CD8-positive, alpha-beta memory T cell (primary cell): ENCODE results near the gene ABCB9. TPM values are rescaled to one million over a fixed set of nuclear protein-coding genes. Genes with fewer than 3 reads are reported as not detected.
A peak's percentile ranks its signal among the peaks of the same experiment; 100 is the strongest.

ENCODE experiments used
- CTCF ChIA-PET: fragments of 350-600 bp; sonication (Branson Sonifier 250); formaldehyde crosslinking; loops from one replicate; lab custom pipeline; 2021; ENCODE audit warnings: antibody characterized with exemption; lab: Charles Lee
- POLR2A ChIA-PET: fragments of 350-600 bp; sonication (Branson Sonifier 250); formaldehyde crosslinking; loops from one replicate; lab custom pipeline; 2021; ENCODE audit warnings: antibody characterized with exemption; lab: Charles Lee
- DNase-seq, 5 donors: peaks; one replicate each; pipeline versions ENCODE4 v3.0.0 to v3.0.0-alpha.2; 2020 to 2022; ENCODE audit warnings: mixed read lengths in 1 of 5
- H3K27ac ChIP-seq: one replicate; pipeline ENCODE4 v1.7.0; 2013; ENCODE audit warnings: low read depth, mild to moderate bottlenecking, low read length, moderate library complexity
- H3K27me3 ChIP-seq: 2 replicates; pipeline ENCODE4 v1.7.0; 2013; ENCODE audit warnings: low read length, mild to moderate bottlenecking; ENCODE audit not compliant: insufficient read depth, poor library complexity, severe bottlenecking
- H3K36me3 ChIP-seq: 2 replicates; pipeline ENCODE4 v1.7.0; 2013; ENCODE audit warnings: mild to moderate bottlenecking, low read length, moderate library complexity; ENCODE audit not compliant: insufficient read depth
- H3K4me1 ChIP-seq: 2 replicates; pipeline ENCODE4 v1.7.0; 2013; ENCODE audit warnings: mild to moderate bottlenecking, low read length, moderate library complexity; ENCODE audit not compliant: insufficient read depth
- H3K4me3 ChIP-seq: 2 replicates; pipeline ENCODE4 v1.7.0; 2013; ENCODE audit warnings: mild to moderate bottlenecking, low read length
- H3K9me3 ChIP-seq: 2 replicates; pipeline ENCODE4 v1.7.0; 2013; ENCODE audit warnings: mild to moderate bottlenecking, low read length
- H3K27ac Mint-ChIP-seq, 8 donors: one replicate each; pipeline ENCODE4 v1.8.0; 2020 to 2021; ENCODE audit warnings: mixed read lengths in 8 of 8, mild to moderate bottlenecking in 6 of 8, inconsistent platforms in 3 of 8, moderate library complexity in 3 of 8
- H3K27me3 Mint-ChIP-seq, 2 donors: one replicate each; pipeline ENCODE4 v1.8.0; 2020 to 2021; ENCODE audit warnings: mixed read lengths in 2 of 2, mild to moderate bottlenecking in 1 of 2, moderate library complexity in 1 of 2
- H3K36me3 Mint-ChIP-seq, 3 donors: one replicate each; pipeline ENCODE4 v1.8.0; 2020 to 2021; ENCODE audit warnings: mixed read lengths in 3 of 3, inconsistent platforms in 1 of 3, mild to moderate bottlenecking in 1 of 3
- H3K4me1 Mint-ChIP-seq, 3 donors: one replicate each; pipeline ENCODE4 v1.8.0; 2020 to 2021; ENCODE audit warnings: mixed read lengths in 3 of 3, inconsistent platforms in 1 of 3, mild to moderate bottlenecking in 1 of 3
- H3K4me3 Mint-ChIP-seq, 7 donors: one replicate each; pipeline ENCODE4 v1.8.0; 2020 to 2021; ENCODE audit warnings: mixed read lengths in 7 of 7, mild to moderate bottlenecking in 6 of 7, moderate library complexity in 4 of 7, inconsistent platforms in 2 of 7
- H3K9me3 Mint-ChIP-seq, 5 donors: one replicate each; pipeline ENCODE4 v1.8.0; 2020 to 2022; ENCODE audit warnings: mixed read lengths in 5 of 5, mild to moderate bottlenecking in 3 of 5, moderate library complexity in 2 of 5, inconsistent platforms in 1 of 5
- polyA plus RNA-seq: library from polyadenylated mRNA; unstranded; fragments of 300-500 nt; fragmentation: Illumina TruSeq; gene quantifications from one replicate; pipeline ENCODE4 v1.2.3, GENCODE V29; 2021
- total RNA-seq, 2 experiments: library from RNA; stranded (reverse); gene quantifications; one replicate each; pipeline ENCODE4 v1.2.3, GENCODE V29; 2021

Gene ABCB9
- total and polyA plus RNA-seq, 3 experiments from 2014 or later = 0.99 to 3.9 (median 3.7) TPM

- Histone ChIP-seq H3K27me3 (no peaks in the 10 kb centered on the region), H3K4me1 (peaks cover 72% of the 10 kb centered on the region), H3K4me3 (no peak overlapping the region), H3K27ac (no peak overlapping the region), H3K36me3 (no peaks in the 10 kb centered on the region), H3K9me3 (no peaks in the 10 kb centered on the region)
- Mint-ChIP-seq H3K4me1 (peaks cover 80 to 95% (median 88%) of the 10 kb centered on the region in 3 donors), H3K36me3 (peaks cover 0 to 3% (median 0%) of the 10 kb centered on the region in 3 donors), H3K4me3 (peak overlapping the region in 1 of 7 donors; percentile 54), H3K27me3 (no peaks in the 10 kb centered on the region), H3K9me3 (no peaks in the 10 kb centered on the region), H3K27ac (peak overlapping the region in 2 of 8 donors; percentile 24 to 56)
- POLR2A ChIA-PET = interaction anchor here (0.8 kb wide), 1 partner anchor 9 kb away, joined by 3 read pairs; no protein-coding TSS in a partner anchor
- CTCF ChIA-PET = interaction anchor here (0.8 to 1.2 kb wide), 5 partner anchors 8 to 92 kb away, joined by 3 read pairs; no protein-coding TSS in a partner anchor
- DNase-seq = no peak
Measured at GRCh38 chr12:122886161-122886560, 80.1 kb downstream of the ABCB9 start.

- Mint-ChIP-seq H3K4me1 (peaks cover 82 to 95% (median 88%) of the 10 kb centered on the region in 3 donors), H3K36me3 (peaks cover 0 to 11% (median 0%) of the 10 kb centered on the region in 3 donors), H3K9me3 (no peaks in the 10 kb centered on the region), H3K4me3 (no peak overlapping the region), H3K27ac (peak overlapping the region in 2 of 8 donors; percentile 54 to 84), H3K27me3 (no peaks in the 10 kb centered on the region)
- no peaks in the 10 kb centered on the region for H3K9me3 ChIP-seq
- POLR2A ChIA-PET = no interaction called here
- DNase-seq = no peak
- H3K27ac ChIP-seq = no peak overlapping the region
- H3K27me3 ChIP-seq = no peaks in the 10 kb centered on the region
- CTCF ChIA-PET = no interaction called here
- H3K4me3 ChIP-seq = no peak overlapping the region
- no peaks in the 10 kb centered on the region for H3K36me3 ChIP-seq
- H3K4me1 ChIP-seq = peaks cover 63% of the 10 kb centered on the region
Measured at GRCh38 chr12:122884860-122885259, 81.4 kb downstream of the ABCB9 start.

GRCh38 chr12:122884091-122884826, 82.0 kb downstream of the ABCB9 start:
- Mint-ChIP-seq H3K9me3 (no peaks in the 10 kb centered on the region), H3K27me3 (no peaks in the 10 kb centered on the region), H3K4me3 (peak overlapping the region in 1 of 7 donors; percentile 51), H3K4me1 (peaks cover 84 to 96% (median 88%) of the 10 kb centered on the region in 3 donors), H3K27ac (peak overlapping the region; percentile 41 to 84 (median 53)), H3K36me3 (peaks cover 0 to 15% (median 2%) of the 10 kb centered on the region in 3 donors)
- no peaks in the 10 kb centered on the region for H3K27me3 ChIP-seq
- peaks cover 63% of the 10 kb centered on the region for H3K4me1 ChIP-seq
- no peaks in the 10 kb centered on the region for H3K9me3 ChIP-seq
- DNase-seq = no peak
- ChIA-PET CTCF (interaction anchor here (1.5 to 2.6 kb wide), 2 partner anchors 10 to 23 kb away, joined by 4 to 12 read pairs; no protein-coding TSS in a partner anchor), POLR2A (no interaction called here)
- no peak overlapping the region for H3K27ac ChIP-seq
- H3K36me3 ChIP-seq = no peaks in the 10 kb centered on the region
- no peak overlapping the region for H3K4me3 ChIP-seq

GRCh38 chr12:122882908-122883558, 83.2 kb downstream of the ABCB9 start:
- Histone ChIP-seq H3K27me3 (no peaks in the 10 kb centered on the region), H3K9me3 (no peaks in the 10 kb centered on the region), H3K36me3 (no peaks in the 10 kb centered on the region), H3K4me1 (peaks cover 62% of the 10 kb centered on the region), H3K27ac (no peak overlapping the region), H3K4me3 (no peak overlapping the region)
- Mint-ChIP-seq H3K36me3 (peaks cover 0 to 20% (median 2%) of the 10 kb centered on the region in 3 donors), H3K9me3 (no peaks in the 10 kb centered on the region), H3K4me1 (peaks cover 83 to 96% (median 88%) of the 10 kb centered on the region in 3 donors), H3K27me3 (no peaks in the 10 kb centered on the region), H3K27ac (peak overlapping the region; percentile 58 to 87 (median 79)), H3K4me3 (peak overlapping the region in 6 of 7 donors; percentile 8 to 68 (median 30))
- POLR2A ChIA-PET = interaction anchor here (1.6 kb wide), 1 partner anchor 15 kb away, joined by 8 read pairs; no protein-coding TSS in a partner anchor
- CTCF ChIA-PET = interaction anchor here (0.9 to 2.6 kb wide), 6 partner anchors 8 to 70 kb away, joined by 4 to 12 read pairs (median 6); no protein-coding TSS in a partner anchor
- no peak for DNase-seq

- Histone ChIP-seq H3K4me1 (peaks cover 66% of the 10 kb centered on the region), H3K4me3 (no peak overlapping the region), H3K9me3 (no peaks in the 10 kb centered on the region), H3K27ac (no peak overlapping the region), H3K27me3 (no peaks in the 10 kb centered on the region), H3K36me3 (no peaks in the 10 kb centered on the region)
- no peak for DNase-seq
- Mint-ChIP-seq H3K4me1 (peaks cover 87 to 96% (median 94%) of the 10 kb centered on the region in 3 donors), H3K27me3 (no peaks in the 10 kb centered on the region), H3K36me3 (peaks cover 0 to 27% (median 4%) of the 10 kb centered on the region in 3 donors), H3K4me3 (peak overlapping the region in 2 of 7 donors; percentile 14 to 58), H3K27ac (peak overlapping the region; percentile 40 to 97 (median 80)), H3K9me3 (no peaks in the 10 kb centered on the region)
- CTCF ChIA-PET = interaction anchor here (1.1 to 3.8 kb wide), 4 partner anchors 14 to 75 kb away, joined by 4 to 13 read pairs (median 6); no protein-coding TSS in a partner anchor
- POLR2A ChIA-PET = no interaction called here
Measured at GRCh38 chr12:122880668-122881067, 85.6 kb downstream of the ABCB9 start.

GRCh38 chr12:122880155-122880667, 86.1 kb downstream of the ABCB9 start:
- ChIA-PET CTCF (interaction anchor here (1.1 to 3.8 kb wide), 5 partner anchors 9 to 76 kb away, joined by 4 to 13 read pairs (median 5); no protein-coding TSS in a partner anchor), POLR2A (no interaction called here)
- Histone ChIP-seq H3K9me3 (no peaks in the 10 kb centered on the region), H3K27ac (no peak overlapping the region), H3K27me3 (no peaks in the 10 kb centered on the region), H3K36me3 (no peaks in the 10 kb centered on the region), H3K4me1 (peaks cover 71% of the 10 kb centered on the region), H3K4me3 (no peak overlapping the region)
- Mint-ChIP-seq H3K27ac (peak overlapping the region; percentile 40 to 97 (median 86)), H3K27me3 (no peaks in the 10 kb centered on the region), H3K36me3 (peaks cover 0 to 27% (median 4%) of the 10 kb centered on the region in 3 donors), H3K9me3 (no peaks in the 10 kb centered on the region), H3K4me3 (peak overlapping the region in 2 of 7 donors; percentile 14 to 58), H3K4me1 (peaks cover 91 to 100% (median 99%) of the 10 kb centered on the region in 3 donors)
- DNase-seq = no peak
